IMR-90 (cell line): Measurements from ENCODE around the gene PCDHA8.

ENCODE experiments used
- CEBPB ChIP-seq: IDR thresholded peaks from 2 replicates; pipeline ENCODE4 v1.6.1; 2012; ENCODE audit warnings: low read depth, low read length, improper control_type of control experiment
- CHD1 ChIP-seq: IDR thresholded peaks from 2 replicates; pipeline ENCODE4 v1.6.1; 2012; ENCODE audit warnings: low read depth, low read length, improper control_type of control experiment
- FOS ChIP-seq: fragments of 150-350 bp; IDR thresholded peaks from 2 replicates; pipeline ENCODE4 v1.6.1; 2016; ENCODE audit warnings: low read depth, low read length
- MAFK ChIP-seq: IDR thresholded peaks from 2 replicates; pipeline ENCODE4 v1.6.1; 2012; ENCODE audit warnings: low read depth, low read length, improper control_type of control experiment
- MXI1 ChIP-seq: IDR thresholded peaks from 2 replicates; pipeline ENCODE4 v1.6.1; 2012; ENCODE audit warnings: low read depth, mild to moderate bottlenecking, low read length, moderate library complexity, borderline replicate concordance
- POLR2A ChIP-seq: IDR thresholded peaks from 2 replicates; pipeline ENCODE4 v1.6.1; 2012; ENCODE audit warnings: mild to moderate bottlenecking, low read depth, low read length
- RFX5 ChIP-seq: IDR thresholded peaks from 2 replicates; pipeline ENCODE4 v1.8.0; 2012; ENCODE audit warnings: low read depth, mild to moderate bottlenecking, low read length, moderate library complexity
- TF ChIP-seq, protein P1 (sequence below): conservative IDR thresholded peaks from 2 replicates; pipeline ENCODE4 v1.5.1; 2012; ENCODE audit warnings: mild to moderate bottlenecking, low read depth, low read length, improper control_type of control experiment
- TF ChIP-seq, protein P2 (sequence below): fragments of 150-350 bp; IDR thresholded peaks from 2 replicates; pipeline ENCODE4 v1.6.1; 2017; ENCODE audit warnings: mild to moderate bottlenecking, antibody characterized with exemption, low read length, low read depth

DNA sequence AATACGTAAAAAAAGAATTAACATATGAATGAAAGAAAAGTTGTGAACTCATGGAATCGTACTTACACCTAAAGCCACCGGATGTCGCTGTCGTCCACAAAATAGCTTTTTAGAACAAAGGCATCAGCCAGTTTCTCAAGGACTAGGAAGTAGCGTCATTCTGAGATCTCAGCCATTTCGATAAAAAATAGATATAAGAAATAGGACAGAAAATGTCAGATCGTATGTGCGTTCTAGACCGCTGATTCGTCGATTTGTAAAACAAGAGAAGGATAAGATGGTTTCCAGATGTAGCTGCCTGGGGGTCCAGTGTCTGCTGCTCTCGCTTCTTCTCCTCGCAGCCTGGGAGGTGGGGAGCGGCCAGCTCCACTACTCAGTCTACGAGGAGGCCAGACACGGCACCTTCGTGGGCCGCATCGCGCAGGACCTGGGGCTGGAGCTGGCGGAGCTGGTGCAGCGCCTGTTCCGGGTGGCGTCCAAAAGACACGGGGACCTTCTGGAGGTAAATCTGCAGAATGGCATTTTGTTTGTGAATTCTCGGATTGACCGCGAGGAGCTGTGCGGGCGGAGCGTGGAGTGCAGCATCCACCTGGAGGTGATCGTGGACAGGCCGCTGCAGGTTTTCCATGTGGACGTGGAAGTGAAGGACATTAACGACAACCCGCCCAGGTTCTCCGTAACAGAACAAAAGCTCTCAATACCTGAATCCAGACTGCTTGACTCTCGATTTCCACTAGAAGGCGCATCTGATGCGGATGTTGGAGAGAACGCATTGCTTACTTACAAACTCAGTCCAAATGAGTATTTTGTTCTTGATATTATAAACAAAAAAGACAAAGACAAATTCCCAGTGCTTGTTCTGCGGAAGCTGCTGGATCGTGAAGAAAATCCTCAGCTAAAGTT is 15.0 kb downstream of the PCDHA8 start, which contains the start of gene PCDHA10:
- TF ChIP-seq CEBPB, result no peak
- TF ChIP-seq, protein P1, sequence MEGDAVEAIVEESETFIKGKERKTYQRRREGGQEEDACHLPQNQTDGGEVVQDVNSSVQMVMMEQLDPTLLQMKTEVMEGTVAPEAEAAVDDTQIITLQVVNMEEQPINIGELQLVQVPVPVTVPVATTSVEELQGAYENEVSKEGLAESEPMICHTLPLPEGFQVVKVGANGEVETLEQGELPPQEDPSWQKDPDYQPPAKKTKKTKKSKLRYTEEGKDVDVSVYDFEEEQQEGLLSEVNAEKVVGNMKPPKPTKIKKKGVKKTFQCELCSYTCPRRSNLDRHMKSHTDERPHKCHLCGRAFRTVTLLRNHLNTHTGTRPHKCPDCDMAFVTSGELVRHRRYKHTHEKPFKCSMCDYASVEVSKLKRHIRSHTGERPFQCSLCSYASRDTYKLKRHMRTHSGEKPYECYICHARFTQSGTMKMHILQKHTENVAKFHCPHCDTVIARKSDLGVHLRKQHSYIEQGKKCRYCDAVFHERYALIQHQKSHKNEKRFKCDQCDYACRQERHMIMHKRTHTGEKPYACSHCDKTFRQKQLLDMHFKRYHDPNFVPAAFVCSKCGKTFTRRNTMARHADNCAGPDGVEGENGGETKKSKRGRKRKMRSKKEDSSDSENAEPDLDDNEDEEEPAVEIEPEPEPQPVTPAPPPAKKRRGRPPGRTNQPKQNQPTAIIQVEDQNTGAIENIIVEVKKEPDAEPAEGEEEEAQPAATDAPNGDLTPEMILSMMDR, result no peak
- TF ChIP-seq, protein P2, sequence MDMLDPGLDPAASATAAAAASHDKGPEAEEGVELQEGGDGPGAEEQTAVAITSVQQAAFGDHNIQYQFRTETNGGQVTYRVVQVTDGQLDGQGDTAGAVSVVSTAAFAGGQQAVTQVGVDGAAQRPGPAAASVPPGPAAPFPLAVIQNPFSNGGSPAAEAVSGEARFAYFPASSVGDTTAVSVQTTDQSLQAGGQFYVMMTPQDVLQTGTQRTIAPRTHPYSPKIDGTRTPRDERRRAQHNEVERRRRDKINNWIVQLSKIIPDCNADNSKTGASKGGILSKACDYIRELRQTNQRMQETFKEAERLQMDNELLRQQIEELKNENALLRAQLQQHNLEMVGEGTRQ, result no peak
- no peak for TF ChIP-seq POLR2A
- TF ChIP-seq RFX5, result no peak
- TF ChIP-seq MAFK, result no peak
- TF ChIP-seq MXI1, result no peak
- TF ChIP-seq CHD1, result no peak
- no peak for TF ChIP-seq FOS
